Nephron progenitor cell (in vitro differentiated cells): ENCODE data around the gene CRIP1.

Source experiments
- DNase-seq: peaks from one replicate; pipeline ENCODE4 v3.0.0; 2021
- H3K27ac Mint-ChIP-seq: 2 replicates; pipeline ENCODE4 v1.8.0; 2021; ENCODE audit warnings: mild to moderate bottlenecking, moderate library complexity, mixed read lengths
- H3K27me3 Mint-ChIP-seq: 2 replicates; pipeline ENCODE4 v1.8.0; 2021; ENCODE audit warnings: mild to moderate bottlenecking, low read depth, mixed read lengths; ENCODE audit not compliant: poor library complexity
- H3K36me3 Mint-ChIP-seq: 2 replicates; pipeline ENCODE4 v1.8.0; 2021; ENCODE audit warnings: low read depth, mixed read lengths
- H3K4me1 Mint-ChIP-seq: 2 replicates; pipeline ENCODE4 v1.8.0; 2021; ENCODE audit warnings: mixed read lengths
- H3K4me3 Mint-ChIP-seq: 2 replicates; pipeline ENCODE4 v1.8.0; 2021; ENCODE audit warnings: mild to moderate bottlenecking, moderate library complexity, mixed read lengths
- H3K9me3 Mint-ChIP-seq: 2 replicates; pipeline ENCODE4 v1.8.0; 2021; ENCODE audit warnings: mild to moderate bottlenecking, moderate library complexity, mixed read lengths
- TF ChIP-seq, protein P1 (sequence below): fragments of 200-600 bp; sonication (generic); IDR thresholded peaks from 2 replicates; pipeline ENCODE4 v1.5.0; 2021; ENCODE audit warnings: antibody characterized with exemption

The CRIP1 gene

DNA sequence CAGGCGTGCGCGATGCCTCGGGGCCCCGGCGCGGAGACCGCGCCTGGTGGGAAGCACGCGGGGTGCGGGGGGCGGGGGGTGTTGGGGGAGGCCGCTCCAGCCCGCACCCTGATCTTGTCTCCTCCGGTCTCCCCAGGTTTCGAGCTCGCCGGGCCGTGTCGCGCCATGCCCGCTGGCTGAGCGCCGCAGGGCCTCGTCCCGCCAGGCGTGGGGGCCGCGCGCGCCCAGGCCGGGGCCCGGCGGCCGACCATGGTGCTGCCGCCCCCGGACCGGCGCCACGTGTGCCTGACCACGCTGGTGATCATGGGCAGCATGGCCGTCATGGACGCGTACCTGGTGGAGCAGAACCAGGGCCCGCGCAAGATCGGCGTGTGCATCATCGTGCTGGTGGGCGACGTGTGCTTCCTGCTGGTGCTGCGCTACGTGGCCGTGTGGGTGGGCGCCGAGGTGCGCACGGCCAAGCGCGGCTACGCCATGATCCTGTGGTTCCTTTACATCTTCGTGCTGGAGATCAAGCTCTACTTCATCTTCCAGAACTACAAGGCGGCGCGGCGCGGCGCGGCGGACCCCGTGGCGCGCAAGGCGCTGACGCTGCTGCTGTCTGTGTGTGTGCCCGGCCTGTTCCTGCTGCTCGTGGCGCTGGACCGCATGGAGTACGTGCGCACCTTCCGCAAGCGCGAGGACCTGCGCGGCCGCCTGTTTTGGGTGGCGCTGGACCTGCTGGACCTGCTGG is 42.1 kb downstream of the CRIP1 start:
- no peaks in the 10 kb centered on the region for H3K36me3 Mint-ChIP-seq
- H3K4me1 Mint-ChIP-seq, result peaks cover 7% of the 10 kb centered on the region
- H3K27ac Mint-ChIP-seq, result no peak overlapping the region
- DNase-seq, result no peak
- no peak overlapping the region for H3K4me3 Mint-ChIP-seq
- H3K27me3 Mint-ChIP-seq, result peaks cover 37% of the 10 kb centered on the region
- TF ChIP-seq, protein P1, sequence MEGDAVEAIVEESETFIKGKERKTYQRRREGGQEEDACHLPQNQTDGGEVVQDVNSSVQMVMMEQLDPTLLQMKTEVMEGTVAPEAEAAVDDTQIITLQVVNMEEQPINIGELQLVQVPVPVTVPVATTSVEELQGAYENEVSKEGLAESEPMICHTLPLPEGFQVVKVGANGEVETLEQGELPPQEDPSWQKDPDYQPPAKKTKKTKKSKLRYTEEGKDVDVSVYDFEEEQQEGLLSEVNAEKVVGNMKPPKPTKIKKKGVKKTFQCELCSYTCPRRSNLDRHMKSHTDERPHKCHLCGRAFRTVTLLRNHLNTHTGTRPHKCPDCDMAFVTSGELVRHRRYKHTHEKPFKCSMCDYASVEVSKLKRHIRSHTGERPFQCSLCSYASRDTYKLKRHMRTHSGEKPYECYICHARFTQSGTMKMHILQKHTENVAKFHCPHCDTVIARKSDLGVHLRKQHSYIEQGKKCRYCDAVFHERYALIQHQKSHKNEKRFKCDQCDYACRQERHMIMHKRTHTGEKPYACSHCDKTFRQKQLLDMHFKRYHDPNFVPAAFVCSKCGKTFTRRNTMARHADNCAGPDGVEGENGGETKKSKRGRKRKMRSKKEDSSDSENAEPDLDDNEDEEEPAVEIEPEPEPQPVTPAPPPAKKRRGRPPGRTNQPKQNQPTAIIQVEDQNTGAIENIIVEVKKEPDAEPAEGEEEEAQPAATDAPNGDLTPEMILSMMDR, result no peak
- H3K9me3 Mint-ChIP-seq, result peaks cover 6% of the 10 kb centered on the region

DNA sequence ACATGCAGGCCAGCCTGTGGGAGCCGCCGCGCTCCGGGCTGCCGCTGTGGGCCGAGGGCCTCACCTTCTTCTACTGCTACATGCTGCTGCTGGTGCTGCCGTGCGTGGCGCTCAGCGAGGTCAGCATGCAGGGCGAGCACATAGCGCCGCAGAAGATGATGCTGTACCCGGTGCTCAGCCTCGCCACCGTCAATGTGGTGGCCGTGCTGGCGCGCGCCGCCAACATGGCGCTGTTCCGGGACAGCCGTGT is 42.6 kb downstream of the CRIP1 start:
- H3K27ac Mint-ChIP-seq, result no peak overlapping the region
- H3K36me3 Mint-ChIP-seq, result no peaks in the 10 kb centered on the region
- peaks cover 11% of the 10 kb centered on the region for H3K9me3 Mint-ChIP-seq
- peaks cover 7% of the 10 kb centered on the region for H3K4me1 Mint-ChIP-seq
- TF ChIP-seq, protein P1, result no peak
- H3K27me3 Mint-ChIP-seq, result peaks cover 37% of the 10 kb centered on the region
- no peak for DNase-seq
- H3K4me3 Mint-ChIP-seq, result no peak overlapping the region

DNA sequence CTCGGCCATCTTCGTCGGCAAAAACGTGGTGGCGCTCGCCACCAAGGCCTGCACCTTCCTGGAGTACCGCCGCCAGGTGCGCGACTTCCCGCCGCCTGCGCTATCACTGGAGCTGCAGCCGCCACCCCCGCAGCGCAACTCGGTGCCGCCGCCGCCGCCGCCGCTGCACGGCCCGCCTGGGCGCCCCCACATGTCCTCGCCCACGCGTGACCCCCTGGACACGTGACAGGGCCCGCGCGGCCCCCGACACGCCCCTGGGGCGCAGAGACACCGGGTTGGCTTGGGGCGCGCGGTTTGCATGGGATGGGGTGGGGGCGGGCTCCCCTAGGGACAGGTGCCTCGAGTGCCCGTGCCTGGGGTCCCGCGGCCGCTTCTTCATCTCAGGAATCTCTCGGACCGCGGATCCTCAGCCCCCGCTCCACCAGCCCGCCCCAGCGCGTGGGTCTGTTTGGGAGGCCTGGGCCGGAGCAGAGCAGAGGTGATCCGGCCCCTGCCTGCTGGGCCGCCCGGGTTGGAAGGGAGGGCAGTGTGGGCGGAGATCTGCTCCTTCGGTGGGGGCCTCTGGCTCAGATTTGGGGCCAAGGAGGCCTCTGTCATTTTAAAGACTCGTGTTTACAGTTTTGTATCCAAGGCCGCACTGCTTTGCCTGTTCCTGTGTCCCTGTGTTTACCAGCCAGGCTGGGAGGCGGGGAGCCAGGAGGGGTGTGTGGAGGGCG is 43.0 kb downstream of the CRIP1 start:
- Mint-ChIP-seq H3K9me3 (peaks cover 7% of the 10 kb centered on the region), H3K4me3 (no peak overlapping the region), H3K4me1 (peaks cover 7% of the 10 kb centered on the region), H3K27ac (no peak overlapping the region), H3K27me3 (peaks cover 35% of the 10 kb centered on the region), H3K36me3 (no peaks in the 10 kb centered on the region)
- no peak for DNase-seq
- TF ChIP-seq, protein P1, result no peak

DNA sequence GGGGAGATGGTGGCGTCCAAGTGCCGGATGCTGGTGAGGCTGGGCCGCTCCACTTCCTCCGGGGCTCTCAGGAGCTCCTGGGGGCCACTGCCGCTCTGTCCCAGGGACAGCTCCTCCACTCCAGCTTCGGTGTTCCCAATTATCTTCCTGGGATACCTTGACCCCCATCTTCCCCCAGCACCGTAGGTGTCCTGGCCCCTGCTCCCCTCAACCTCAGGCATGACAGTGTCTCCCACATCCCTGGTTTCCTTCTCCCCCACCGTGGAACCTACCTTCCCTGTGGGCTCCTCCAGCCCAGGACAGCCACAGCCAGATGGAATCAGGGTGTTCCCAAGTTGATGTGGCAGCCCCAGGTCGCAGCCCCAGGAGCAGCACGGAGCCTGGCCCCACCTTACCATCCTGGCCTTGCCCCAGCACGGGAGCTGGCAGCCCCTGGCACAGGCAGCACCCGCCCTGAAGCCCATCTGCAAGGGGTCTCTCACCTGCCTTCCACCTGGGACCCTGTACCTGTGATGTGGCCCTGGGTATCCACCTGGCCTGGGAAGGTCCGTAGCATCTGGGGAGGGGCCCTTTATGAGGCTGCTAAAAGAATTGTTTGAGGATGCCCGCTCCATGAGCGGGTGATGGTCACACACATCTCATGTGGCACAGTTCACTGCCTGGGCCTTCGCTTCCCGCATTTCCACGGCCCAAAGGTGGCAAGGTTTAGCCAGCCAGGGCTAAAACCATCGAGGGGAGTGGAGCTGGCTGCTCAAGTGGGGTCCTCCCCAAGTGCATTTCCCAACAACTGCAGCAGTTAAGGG is 43.8 kb downstream of the CRIP1 start:
- TF ChIP-seq, protein P1, result no peak
- Mint-ChIP-seq H3K27ac (no peak overlapping the region), H3K4me3 (no peak overlapping the region), H3K27me3 (peaks cover 35% of the 10 kb centered on the region), H3K9me3 (peaks cover 7% of the 10 kb centered on the region), H3K4me1 (peaks cover 7% of the 10 kb centered on the region), H3K36me3 (no peaks in the 10 kb centered on the region)
- no peak for DNase-seq

DNA sequence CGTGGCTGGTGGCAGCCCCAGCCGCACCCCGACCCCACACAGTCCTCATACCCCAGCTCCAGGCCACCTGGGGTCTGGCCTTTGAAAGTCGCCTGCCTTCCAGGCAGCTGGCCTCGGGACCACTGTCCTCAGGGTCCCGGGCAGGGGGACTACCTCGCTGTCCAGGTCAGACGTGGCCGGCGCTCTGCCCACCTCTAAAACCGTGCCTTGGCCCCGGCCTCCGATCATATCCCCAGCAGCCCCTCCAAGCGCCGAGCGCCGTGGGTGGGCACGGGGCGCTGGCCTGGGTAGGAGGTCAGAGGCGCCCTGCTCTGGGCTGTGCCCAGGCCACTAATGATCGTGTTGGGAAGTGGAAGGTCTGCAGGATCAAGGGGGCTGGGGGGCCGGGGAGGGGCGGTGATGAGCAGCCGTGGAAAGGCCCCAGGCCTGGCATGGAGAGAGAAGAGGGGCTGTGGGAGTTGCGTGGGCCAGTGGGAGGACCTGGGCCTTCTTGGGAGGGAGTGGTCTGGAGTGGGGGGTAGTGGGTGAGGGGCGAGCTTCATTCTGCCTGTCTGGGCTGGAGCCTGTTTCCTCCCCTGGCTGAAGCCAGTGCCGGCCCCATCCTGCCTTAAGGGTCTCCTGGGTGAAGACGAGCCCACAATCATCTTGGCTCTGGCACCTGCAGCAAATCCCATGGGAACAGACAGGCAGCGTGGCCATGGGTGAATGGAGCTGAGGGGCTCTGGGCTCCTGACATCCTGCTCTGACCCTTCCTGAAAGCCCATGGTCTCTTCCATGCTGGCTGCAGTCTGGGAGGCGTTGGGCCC is 44.6 kb downstream of the CRIP1 start:
- Mint-ChIP-seq H3K4me3 (no peak overlapping the region), H3K36me3 (no peaks in the 10 kb centered on the region), H3K27ac (no peak overlapping the region), H3K9me3 (peaks cover 7% of the 10 kb centered on the region), H3K4me1 (peaks cover 7% of the 10 kb centered on the region), H3K27me3 (peaks cover 34% of the 10 kb centered on the region)
- DNase-seq, result no peak
- TF ChIP-seq, protein P1, result no peak
